Measurements from ENCODE around the gene MAL.

MAL gene

GRCh38 chr2:95027369-95027720 lies 1.8 kb downstream of the MAL start:
- H3K4ac ChIP-seq (ENCODE audit: low read depth, low read length) = no peak overlapping the region
- peaks cover 4% of the 10 kb centered on the region for H3K9me3 ChIP-seq (ENCODE audit: insufficient read depth, low read depth, low read length)
- H3K36me3 ChIP-seq (ENCODE audit: control insufficient read depth in 1 of 2, insufficient read depth in 2 of 2, low read length in 2 of 2) = no peaks in the 10 kb centered on the region
- no peaks in the 10 kb centered on the region for H3K79me2 ChIP-seq (ENCODE audit: control insufficient read depth, insufficient read depth, low read length, poor library complexity)
- no peak overlapping the region for H3K23ac ChIP-seq (ENCODE audit: low read length)
- H3K4me1 ChIP-seq (ENCODE audit: control insufficient read depth in 1 of 2, insufficient read depth in 2 of 2, low read length in 2 of 2) = peaks cover 13 to 17% of the 10 kb centered on the region in 2 experiments
- no peak overlapping the region for H2AFZ ChIP-seq (ENCODE audit: insufficient read depth, low read length, poor library complexity)
- no peak overlapping the region for H3K4me3 ChIP-seq (ENCODE audit: low read depth, low read length)
- peaks cover 36% of the 10 kb centered on the region for H3K27me3 ChIP-seq (ENCODE audit: insufficient read depth, low read length)
- H3K9ac ChIP-seq (ENCODE audit: low read length) = no peak overlapping the region
- no peak overlapping the region for H3K27ac ChIP-seq (ENCODE audit: low read depth, low read length)
- no peak overlapping the region for H2BK120ac ChIP-seq (ENCODE audit: insufficient read depth, low read length, poor library complexity)
- H3K18ac ChIP-seq (ENCODE audit: low read length) = no peak overlapping the region
- H4K91ac ChIP-seq (ENCODE audit: low read depth, low read length) = no peak overlapping the region
- H4K12ac ChIP-seq (ENCODE audit: low read depth, low read length) = no peak overlapping the region
- WGBS (ENCODE audit: extremely low coverage, insufficient coverage, insufficient read length) = no CpG with 5 or more reads among the region's 9 CpGs
- H3K4me2 ChIP-seq (ENCODE audit: low read length) = no peak overlapping the region
- DNase-seq = no peak
- no peak overlapping the region for H2BK12ac ChIP-seq (ENCODE audit: low read length)
- H2AK5ac ChIP-seq (ENCODE audit: low read length) = no peak overlapping the region
- no peak overlapping the region for H4K8ac ChIP-seq (ENCODE audit: low read depth, low read length)
- no peaks in the 10 kb centered on the region for H3K79me1 ChIP-seq (ENCODE audit: low read length)
- no peak overlapping the region for H2BK5ac ChIP-seq (ENCODE audit: low read depth, low read length, poor library complexity)
- no peak overlapping the region for H3K14ac ChIP-seq (ENCODE audit: low read length)

DNA sequence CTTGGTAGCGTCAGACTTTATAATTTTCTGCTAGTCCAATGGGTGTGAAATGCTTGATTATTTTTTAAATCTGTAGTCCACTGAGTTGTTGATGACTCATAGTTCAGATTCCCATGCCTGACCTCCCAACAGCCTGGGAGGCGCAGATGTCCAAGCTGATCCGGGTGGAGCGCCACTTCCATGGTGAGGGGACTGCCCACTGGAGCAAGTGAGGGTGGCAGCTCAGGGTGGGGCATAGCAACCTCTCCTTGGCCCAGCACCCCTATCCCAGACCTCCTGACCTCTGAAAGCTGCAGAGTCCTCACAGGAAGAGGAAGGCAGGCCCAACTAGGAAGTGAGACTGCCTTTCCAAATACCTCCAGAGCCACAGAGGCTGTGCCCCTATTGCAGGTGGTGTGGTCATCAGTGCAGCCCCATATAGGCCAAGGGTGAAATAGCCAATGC lies 4.4 kb downstream of the MAL start:
- no peaks in the 10 kb centered on the region for H3K79me1 ChIP-seq (ENCODE audit: low read length)
- no peak overlapping the region for H2AFZ ChIP-seq (ENCODE audit: insufficient read depth, low read length, poor library complexity)
- H2BK120ac ChIP-seq (ENCODE audit: insufficient read depth, low read length, poor library complexity) = no peak overlapping the region
- H3K4me2 ChIP-seq (ENCODE audit: low read length) = no peak overlapping the region
- peaks cover 13 to 17% of the 10 kb centered on the region in 2 experiments for H3K4me1 ChIP-seq (ENCODE audit: control insufficient read depth in 1 of 2, insufficient read depth in 2 of 2, low read length in 2 of 2)
- H3K79me2 ChIP-seq (ENCODE audit: control insufficient read depth, insufficient read depth, low read length, poor library complexity) = no peaks in the 10 kb centered on the region
- no peak overlapping the region for H4K8ac ChIP-seq (ENCODE audit: low read depth, low read length)
- H3K9me3 ChIP-seq (ENCODE audit: insufficient read depth, low read depth, low read length) = peaks cover 4% of the 10 kb centered on the region
- no peaks in the 10 kb centered on the region for H3K36me3 ChIP-seq (ENCODE audit: control insufficient read depth in 1 of 2, insufficient read depth in 2 of 2, low read length in 2 of 2)
- no peak for DNase-seq
- H3K27me3 ChIP-seq (ENCODE audit: insufficient read depth, low read length) = peaks cover 26% of the 10 kb centered on the region
- no peak overlapping the region for H3K18ac ChIP-seq (ENCODE audit: low read length)
- H3K27ac ChIP-seq (ENCODE audit: low read depth, low read length) = no peak overlapping the region
- no peak overlapping the region for H3K4me3 ChIP-seq (ENCODE audit: low read depth, low read length)
- H3K4ac ChIP-seq (ENCODE audit: low read depth, low read length) = no peak overlapping the region
- no peak overlapping the region for H3K9ac ChIP-seq (ENCODE audit: low read length)
- no peak overlapping the region for H2BK5ac ChIP-seq (ENCODE audit: low read depth, low read length, poor library complexity)
- no peak overlapping the region for H4K91ac ChIP-seq (ENCODE audit: low read depth, low read length)
- WGBS (ENCODE audit: extremely low coverage, insufficient coverage, insufficient read length) = no CpG with 5 or more reads among the region's 4 CpGs
- H3K23ac ChIP-seq (ENCODE audit: low read length) = no peak overlapping the region
- H2BK12ac ChIP-seq (ENCODE audit: low read length) = no peak overlapping the region
- H2AK5ac ChIP-seq (ENCODE audit: low read length) = no peak overlapping the region
- H4K12ac ChIP-seq (ENCODE audit: low read depth, low read length) = no peak overlapping the region
- H3K14ac ChIP-seq (ENCODE audit: low read length) = no peak overlapping the region

GRCh38 chr2:95030496-95030895 lies 5.0 kb downstream of the MAL start:
- Histone ChIP-seq H2AFZ (ENCODE audit: insufficient read depth, low read length, poor library complexity) (no peak overlapping the region), H3K9me3 (ENCODE audit: insufficient read depth, low read depth, low read length) (peaks cover 4% of the 10 kb centered on the region), H3K14ac (ENCODE audit: low read length) (no peak overlapping the region), H4K12ac (ENCODE audit: low read depth, low read length) (no peak overlapping the region), H3K27me3 (ENCODE audit: insufficient read depth, low read length) (peaks cover 20% of the 10 kb centered on the region), H3K4me3 (ENCODE audit: low read depth, low read length) (no peak overlapping the region), H3K18ac (ENCODE audit: low read length) (no peak overlapping the region), H3K4ac (ENCODE audit: low read depth, low read length) (no peak overlapping the region), H4K8ac (ENCODE audit: low read depth, low read length) (no peak overlapping the region), H2AK5ac (ENCODE audit: low read length) (no peak overlapping the region), H4K91ac (ENCODE audit: low read depth, low read length) (no peak overlapping the region), H3K9ac (ENCODE audit: low read length) (no peak overlapping the region), H3K4me2 (ENCODE audit: low read length) (no peak overlapping the region), H2BK5ac (ENCODE audit: low read depth, low read length, poor library complexity) (no peak overlapping the region), H3K36me3 (ENCODE audit: control insufficient read depth in 1 of 2, insufficient read depth in 2 of 2, low read length in 2 of 2) (no peaks in the 10 kb centered on the region), H3K79me1 (ENCODE audit: low read length) (no peaks in the 10 kb centered on the region), H3K27ac (ENCODE audit: low read depth, low read length) (no peak overlapping the region), H2BK120ac (ENCODE audit: insufficient read depth, low read length, poor library complexity) (no peak overlapping the region), H3K79me2 (ENCODE audit: control insufficient read depth, insufficient read depth, low read length, poor library complexity) (no peaks in the 10 kb centered on the region), H3K23ac (ENCODE audit: low read length) (no peak overlapping the region), H3K4me1 (ENCODE audit: control insufficient read depth in 1 of 2, insufficient read depth in 2 of 2, low read length in 2 of 2) (peaks cover 13 to 17% of the 10 kb centered on the region in 2 experiments), H2BK12ac (ENCODE audit: low read length) (no peak overlapping the region)
- no CpG with 5 or more reads among the region's 5 CpGs for WGBS (ENCODE audit: extremely low coverage, insufficient coverage, insufficient read length)
- no peak for DNase-seq

GRCh38 chr2:95031076-95031725 lies 5.7 kb downstream of the MAL start:
- H3K23ac ChIP-seq (ENCODE audit: low read length) = no peak overlapping the region

More at GRCh38 chr2:95031076-95031725, 5.7 kb downstream of the MAL start:
- Histone ChIP-seq H3K4ac (ENCODE audit: low read depth, low read length) (no peak overlapping the region), H3K79me1 (ENCODE audit: low read length) (no peaks in the 10 kb centered on the region), H3K4me2 (ENCODE audit: low read length) (no peak overlapping the region), H2AK5ac (ENCODE audit: low read length) (no peak overlapping the region), H3K27ac (ENCODE audit: low read depth, low read length) (no peak overlapping the region), H2BK120ac (ENCODE audit: insufficient read depth, low read length, poor library complexity) (no peak overlapping the region), H2AFZ (ENCODE audit: insufficient read depth, low read length, poor library complexity) (no peak overlapping the region), H4K12ac (ENCODE audit: low read depth, low read length) (no peak overlapping the region), H4K8ac (ENCODE audit: low read depth, low read length) (no peak overlapping the region), H3K9me3 (ENCODE audit: insufficient read depth, low read depth, low read length) (peaks cover 4% of the 10 kb centered on the region), H2BK5ac (ENCODE audit: low read depth, low read length, poor library complexity) (no peak overlapping the region), H2BK12ac (ENCODE audit: low read length) (no peak overlapping the region), H3K79me2 (ENCODE audit: control insufficient read depth, insufficient read depth, low read length, poor library complexity) (no peaks in the 10 kb centered on the region), H3K14ac (ENCODE audit: low read length) (no peak overlapping the region), H3K18ac (ENCODE audit: low read length) (no peak overlapping the region), H3K4me1 (ENCODE audit: control insufficient read depth in 1 of 2, insufficient read depth in 2 of 2, low read length in 2 of 2) (peaks cover 10 to 17% of the 10 kb centered on the region in 2 experiments), H4K91ac (ENCODE audit: low read depth, low read length) (no peak overlapping the region), H3K36me3 (ENCODE audit: control insufficient read depth in 1 of 2, insufficient read depth in 2 of 2, low read length in 2 of 2) (no peaks in the 10 kb centered on the region), H3K4me3 (ENCODE audit: low read depth, low read length) (no peak overlapping the region), H3K9ac (ENCODE audit: low read length) (no peak overlapping the region), H3K27me3 (ENCODE audit: insufficient read depth, low read length) (peaks cover 13% of the 10 kb centered on the region)
- DNase-seq = peak in 1 of 2 donors; percentile 38
- no CpG with 5 or more reads among the region's 7 CpGs for WGBS (ENCODE audit: extremely low coverage, insufficient coverage, insufficient read length)
